ENCODE results near the gene FAM3B. TPM values are rescaled to one million over a fixed set of nuclear protein-coding genes. Genes with fewer than 3 reads are reported as not detected.
A peak's percentile ranks its signal among the peaks of the same experiment; 100 is the strongest.

FAM3B gene
- polyA plus RNA-seq, 3 donors, result 0.15 TPM; not detected in 2

- H3K27ac ChIP-seq (ENCODE audit: low read depth in 1 of 2, low read length in 2 of 2), result peak overlapping the region; percentile 72 to 89
- TF ChIP-seq, protein P1, sequence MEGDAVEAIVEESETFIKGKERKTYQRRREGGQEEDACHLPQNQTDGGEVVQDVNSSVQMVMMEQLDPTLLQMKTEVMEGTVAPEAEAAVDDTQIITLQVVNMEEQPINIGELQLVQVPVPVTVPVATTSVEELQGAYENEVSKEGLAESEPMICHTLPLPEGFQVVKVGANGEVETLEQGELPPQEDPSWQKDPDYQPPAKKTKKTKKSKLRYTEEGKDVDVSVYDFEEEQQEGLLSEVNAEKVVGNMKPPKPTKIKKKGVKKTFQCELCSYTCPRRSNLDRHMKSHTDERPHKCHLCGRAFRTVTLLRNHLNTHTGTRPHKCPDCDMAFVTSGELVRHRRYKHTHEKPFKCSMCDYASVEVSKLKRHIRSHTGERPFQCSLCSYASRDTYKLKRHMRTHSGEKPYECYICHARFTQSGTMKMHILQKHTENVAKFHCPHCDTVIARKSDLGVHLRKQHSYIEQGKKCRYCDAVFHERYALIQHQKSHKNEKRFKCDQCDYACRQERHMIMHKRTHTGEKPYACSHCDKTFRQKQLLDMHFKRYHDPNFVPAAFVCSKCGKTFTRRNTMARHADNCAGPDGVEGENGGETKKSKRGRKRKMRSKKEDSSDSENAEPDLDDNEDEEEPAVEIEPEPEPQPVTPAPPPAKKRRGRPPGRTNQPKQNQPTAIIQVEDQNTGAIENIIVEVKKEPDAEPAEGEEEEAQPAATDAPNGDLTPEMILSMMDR (IDR thresholded peaks at IDR 0.05), result no peak
- peaks cover 0 to 9% (median 3%) of the 10 kb centered on the region in 3 donors for H3K27me3 Mint-ChIP-seq (ENCODE audit: low read depth in 3 of 3)
- 85% methylated on average over 7 of the region's 9 CpGs for WGBS (ENCODE audit: insufficient coverage)
- H3K4me1 ChIP-seq (ENCODE audit: control insufficient read depth in 1 of 2, insufficient read depth in 2 of 2, low read length in 2 of 2), result peaks cover 68 to 77% of the 10 kb centered on the region in 2 donors
- H3K9me3 Mint-ChIP-seq, result no peaks in the 10 kb centered on the region
- intact Hi-C loops (cut with micrococcal nuclease), result no loop called here
- peaks cover 89% of the 10 kb centered on the region for H3K4me1 Mint-ChIP-seq
- H3K4me3 ChIP-seq (replicated peaks in 1 of 3; ENCODE audit: low read depth in 2 of 3, low read length in 3 of 3), result peak overlapping the region in 1 of 3 experiments; percentile 35
- H3K27ac Mint-ChIP-seq, result peak overlapping the region; percentile 93 to 100 (median 97)
- H2AFZ ChIP-seq (ENCODE audit: insufficient read depth, low read depth, low read length, poor library complexity, severe bottlenecking), result no peak overlapping the region
- peak overlapping the region in 1 of 2 donors; percentile 54 for H3K4me3 Mint-ChIP-seq
- peaks cover 82% of the 10 kb centered on the region for H3K79me2 ChIP-seq (ENCODE audit: insufficient read depth, low read length)
- H3K27me3 ChIP-seq (ENCODE audit: control insufficient read depth in 2 of 2, insufficient read depth in 2 of 2, low read length in 2 of 2), result no peaks in the 10 kb centered on the region
- peaks cover 6 to 39% of the 10 kb centered on the region in 2 donors for H3K36me3 ChIP-seq (replicated peaks in 1 of 2; ENCODE audit: control insufficient read depth in 1 of 2, insufficient read depth in 2 of 2, low read length in 2 of 2)
- no peaks in the 10 kb centered on the region for H3K9me3 ChIP-seq (replicated peaks in 1 of 2; ENCODE audit: control insufficient read depth in 1 of 2, insufficient read depth in 1 of 2, low read length in 2 of 2)
- peaks cover 56 to 63% of the 10 kb centered on the region in 2 donors for H3K36me3 Mint-ChIP-seq
- no peak overlapping the region for H3K9ac ChIP-seq (ENCODE audit: insufficient read depth, low read length, poor library complexity, severe bottlenecking)
- peak overlapping the region; percentile 47 for H3K4me2 ChIP-seq (replicated peaks; ENCODE audit: extremely low read depth, low read length, poor library complexity, severe bottlenecking)
- no peak for DNase-seq
- H4K20me1 ChIP-seq (ENCODE audit: insufficient read depth, low read length), result peaks cover 39% of the 10 kb centered on the region
These were observed 50.8 kb downstream of the FAM3B start for GRCh38 chr21:41367301-41367944.

- 71% methylated on average over 3 of the region's 15 CpGs for WGBS (ENCODE audit: insufficient coverage)
- TF ChIP-seq, protein P1 (IDR thresholded peaks at IDR 0.05), result no peak
- Mint-ChIP-seq H3K4me3 (peak overlapping the region; percentile 10 to 92), H3K27me3 (ENCODE audit: low read depth in 3 of 3) (peaks cover 0 to 7% (median 2%) of the 10 kb centered on the region in 3 donors), H3K4me1 (peaks cover 83% of the 10 kb centered on the region), H3K9me3 (no peaks in the 10 kb centered on the region), H3K36me3 (peaks cover 57 to 63% of the 10 kb centered on the region in 2 donors), H3K27ac (peak overlapping the region; percentile 93 to 100 (median 97))
- intact Hi-C loops (cut with micrococcal nuclease), result no loop called here
- H3K79me2 ChIP-seq (ENCODE audit: insufficient read depth, low read length), result peaks cover 79% of the 10 kb centered on the region
- H4K20me1 ChIP-seq (ENCODE audit: insufficient read depth, low read length), result peaks cover 42% of the 10 kb centered on the region
- H3K4me1 ChIP-seq (ENCODE audit: control insufficient read depth in 1 of 2, insufficient read depth in 2 of 2, low read length in 2 of 2), result peaks cover 63 to 70% of the 10 kb centered on the region in 2 donors
- H2AFZ ChIP-seq (ENCODE audit: insufficient read depth, low read depth, low read length, poor library complexity, severe bottlenecking), result no peak overlapping the region
- peak overlapping the region in 1 of 3 experiments; percentile 76 for H3K4me3 ChIP-seq (replicated peaks in 1 of 3; ENCODE audit: low read depth in 2 of 3, low read length in 3 of 3)
- H3K4me2 ChIP-seq (replicated peaks; ENCODE audit: extremely low read depth, low read length, poor library complexity, severe bottlenecking), result peak overlapping the region; percentile 94
- peak overlapping the region; percentile 69 for H3K9ac ChIP-seq (ENCODE audit: insufficient read depth, low read length, poor library complexity, severe bottlenecking)
- H3K27me3 ChIP-seq (ENCODE audit: control insufficient read depth in 2 of 2, insufficient read depth in 2 of 2, low read length in 2 of 2), result no peaks in the 10 kb centered on the region
- peaks cover 6 to 44% of the 10 kb centered on the region in 2 donors for H3K36me3 ChIP-seq (replicated peaks in 1 of 2; ENCODE audit: control insufficient read depth in 1 of 2, insufficient read depth in 2 of 2, low read length in 2 of 2)
- no peak for DNase-seq
- no peaks in the 10 kb centered on the region for H3K9me3 ChIP-seq (replicated peaks in 1 of 2; ENCODE audit: control insufficient read depth in 1 of 2, insufficient read depth in 1 of 2, low read length in 2 of 2)
- peak overlapping the region; percentile 72 to 89 for H3K27ac ChIP-seq (ENCODE audit: low read depth in 1 of 2, low read length in 2 of 2)
These were observed 51.5 kb downstream of the FAM3B start for GRCh38 chr21:41367945-41368734.

Data from CD14-positive monocyte (primary cell).